ENCODE results near the gene LYPD4.

Gene LYPD4

DNA sequence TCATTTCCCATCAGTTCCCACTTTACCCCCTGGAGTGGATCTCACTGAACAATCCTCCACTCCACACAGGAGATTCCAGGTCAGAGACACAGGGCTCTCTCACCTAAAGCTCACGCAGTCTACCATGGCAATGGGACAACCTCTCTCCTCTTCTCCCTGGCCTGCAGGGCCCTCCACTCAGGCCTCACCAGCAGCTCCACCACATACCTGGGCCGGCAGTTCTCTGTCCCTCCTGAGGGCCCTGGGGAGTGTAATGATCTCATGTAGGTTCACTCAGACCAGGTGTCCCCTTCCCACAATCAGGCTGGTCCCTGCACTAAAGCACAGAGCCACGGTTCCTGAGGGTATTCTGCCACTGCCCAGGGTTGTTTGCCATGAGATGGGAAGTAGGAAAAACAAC is 32.5 kb downstream of the LYPD4 start:
- Mint-ChIP-seq H3K4me3 (no peak overlapping the region), H3K27ac (no peak overlapping the region), H3K36me3 (ENCODE audit: low read depth) (no peaks in the 10 kb centered on the region), H3K9me3 (no peaks in the 10 kb centered on the region), H3K27me3 (ENCODE audit: low read depth) (no peaks in the 10 kb centered on the region), H3K4me1 (ENCODE audit: low read depth) (peaks cover 2% of the 10 kb centered on the region)
- no peak for DNase-seq (ENCODE audit: low spot score)

DNA sequence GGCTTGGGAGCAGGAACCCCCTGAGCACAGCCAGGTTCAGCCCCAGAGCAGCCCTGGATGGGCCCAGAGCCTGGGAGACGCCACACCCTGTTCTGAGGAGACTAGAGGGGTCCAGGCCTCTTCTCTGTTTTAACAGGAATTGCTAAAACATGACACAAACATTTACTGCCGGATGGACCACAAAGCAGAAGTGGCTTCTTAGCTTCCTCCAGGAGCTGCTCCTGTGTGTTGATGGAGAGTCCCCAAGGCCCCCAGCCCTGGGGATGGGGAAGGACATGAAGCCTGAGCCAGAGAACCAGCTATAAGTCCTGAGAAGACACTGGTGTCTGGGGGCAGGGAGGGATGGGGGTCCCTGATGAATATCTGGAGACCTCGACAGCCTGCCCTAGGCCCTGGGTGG is 33.4 kb downstream of the LYPD4 start:
- Mint-ChIP-seq H3K4me1 (ENCODE audit: low read depth) (peaks cover 2% of the 10 kb centered on the region), H3K9me3 (no peaks in the 10 kb centered on the region), H3K27ac (no peak overlapping the region), H3K27me3 (ENCODE audit: low read depth) (no peaks in the 10 kb centered on the region), H3K36me3 (ENCODE audit: low read depth) (no peaks in the 10 kb centered on the region), H3K4me3 (no peak overlapping the region)
- DNase-seq (ENCODE audit: low spot score), result no peak

DNA sequence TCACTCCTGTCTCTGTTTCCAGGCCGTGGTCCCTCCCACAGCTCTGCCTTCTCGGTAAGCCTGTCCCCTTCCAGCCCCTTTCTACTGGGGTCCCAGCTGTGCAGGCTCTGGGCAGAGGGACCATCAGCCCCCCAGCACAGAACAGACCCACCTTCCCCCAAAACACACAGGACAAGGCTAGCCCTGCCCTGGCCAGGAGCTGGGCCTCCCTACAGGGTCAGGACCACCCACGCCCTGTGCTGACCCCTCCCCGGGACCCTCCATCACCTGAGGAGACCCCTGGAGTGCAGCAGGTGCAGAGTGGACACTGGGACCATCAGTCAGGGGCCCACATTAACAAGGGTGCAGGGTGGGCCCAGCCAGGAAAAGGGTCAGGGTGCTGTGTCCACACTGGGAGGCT is 34.2 kb downstream of the LYPD4 start:
- Mint-ChIP-seq H3K4me1 (ENCODE audit: low read depth) (peaks cover 2% of the 10 kb centered on the region), H3K4me3 (no peak overlapping the region), H3K9me3 (no peaks in the 10 kb centered on the region), H3K27me3 (ENCODE audit: low read depth) (no peaks in the 10 kb centered on the region), H3K27ac (no peak overlapping the region), H3K36me3 (ENCODE audit: low read depth) (no peaks in the 10 kb centered on the region)
- DNase-seq (ENCODE audit: low spot score), result no peak

DNA sequence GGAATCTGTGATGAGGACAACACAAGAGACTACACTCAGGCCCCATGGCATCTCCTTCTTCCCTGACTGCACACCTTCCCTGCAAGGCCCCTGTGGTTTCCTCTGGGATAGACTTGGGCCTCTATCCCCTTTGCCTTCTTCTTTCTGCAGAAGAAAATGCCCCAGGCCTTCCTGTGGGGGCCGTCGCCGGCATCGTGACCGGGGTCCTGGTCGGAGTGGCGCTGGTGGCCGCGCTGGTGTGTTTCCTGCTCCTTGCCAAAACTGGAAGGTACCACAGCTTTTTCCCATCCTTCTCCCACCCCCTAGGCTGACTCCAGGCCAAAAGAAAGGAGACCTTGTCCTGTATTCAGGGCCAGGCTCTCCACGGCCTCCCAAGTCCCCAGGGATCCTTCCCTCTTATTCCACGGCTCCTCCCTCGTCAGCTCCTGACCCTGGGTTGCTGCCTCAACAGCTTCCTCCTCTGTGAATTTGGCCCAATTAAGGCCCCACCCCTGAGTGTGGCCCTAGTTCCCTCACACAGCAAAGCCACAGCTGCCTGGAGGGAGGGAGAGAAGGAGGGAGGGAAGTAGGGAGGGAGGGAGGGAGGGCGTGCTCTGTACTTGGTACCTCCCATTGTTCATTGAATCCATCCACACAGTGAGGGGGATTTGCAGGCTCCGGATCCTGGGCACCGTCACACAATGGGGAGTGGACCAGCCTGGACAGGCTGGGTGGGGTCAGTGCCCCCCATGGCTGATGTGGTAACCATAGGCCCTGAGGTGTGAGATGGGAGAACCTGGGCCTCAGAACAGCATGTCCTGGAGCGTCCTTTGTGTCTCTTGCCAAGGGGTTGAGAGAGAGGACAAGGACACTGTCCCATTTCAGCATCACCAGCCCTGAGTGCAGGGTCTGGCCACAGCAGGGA is 35.6 kb downstream of the LYPD4 start:
- Mint-ChIP-seq H3K36me3 (ENCODE audit: low read depth) (no peaks in the 10 kb centered on the region), H3K4me3 (no peak overlapping the region), H3K9me3 (no peaks in the 10 kb centered on the region), H3K27me3 (ENCODE audit: low read depth) (no peaks in the 10 kb centered on the region), H3K27ac (no peak overlapping the region), H3K4me1 (ENCODE audit: low read depth) (peaks cover 7% of the 10 kb centered on the region)
- no peak for DNase-seq (ENCODE audit: low spot score)

DNA sequence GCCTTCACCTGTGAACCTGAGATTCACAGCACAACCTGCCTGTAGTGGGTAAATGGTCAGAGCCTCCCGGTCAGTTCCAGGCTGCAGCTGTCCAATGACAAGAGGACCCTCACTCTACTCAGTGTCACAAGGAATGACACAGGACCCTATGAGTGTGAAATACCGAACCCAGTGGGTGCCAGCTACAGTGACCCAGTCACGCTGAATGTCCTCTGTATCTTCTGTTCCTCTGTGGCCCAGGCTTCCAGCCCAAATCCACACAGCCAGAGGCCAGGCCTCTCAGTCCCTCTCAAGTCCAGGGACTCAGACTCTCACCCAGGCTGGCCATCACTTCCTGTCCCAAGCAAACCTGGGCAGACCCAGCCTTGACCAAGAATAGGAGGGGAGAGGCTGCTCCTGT is 37.3 kb downstream of the LYPD4 start:
- Mint-ChIP-seq H3K9me3 (no peaks in the 10 kb centered on the region), H3K36me3 (ENCODE audit: low read depth) (no peaks in the 10 kb centered on the region), H3K4me1 (ENCODE audit: low read depth) (peaks cover 7% of the 10 kb centered on the region), H3K4me3 (no peak overlapping the region), H3K27ac (no peak overlapping the region), H3K27me3 (ENCODE audit: low read depth) (no peaks in the 10 kb centered on the region)
- DNase-seq (ENCODE audit: low spot score), result no peak

DNA sequence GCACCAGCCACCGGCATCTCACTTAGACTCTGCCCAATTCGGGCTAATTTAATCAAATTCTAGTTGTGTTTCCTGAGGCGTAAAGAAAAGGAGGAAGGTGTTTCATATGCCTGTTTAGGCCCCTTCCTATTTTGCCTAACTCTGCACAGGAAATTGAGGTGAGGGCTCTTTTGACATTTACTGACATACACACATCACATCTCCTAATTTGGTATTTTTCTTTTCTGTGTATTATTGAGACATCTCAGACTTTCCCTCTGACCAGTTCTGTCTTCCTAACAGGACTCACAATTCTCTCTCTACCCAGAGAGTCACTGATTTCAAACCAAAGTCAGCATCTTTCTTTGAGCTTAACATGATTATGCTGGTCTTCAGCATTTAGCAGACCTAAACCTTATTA is 40.1 kb downstream of the LYPD4 start:
- H3K4me3 Mint-ChIP-seq, result no peak overlapping the region
- no peaks in the 10 kb centered on the region for H3K36me3 Mint-ChIP-seq (ENCODE audit: low read depth)
- no peak overlapping the region for H3K27ac Mint-ChIP-seq
- no peaks in the 10 kb centered on the region for H3K27me3 Mint-ChIP-seq (ENCODE audit: low read depth)
- no peaks in the 10 kb centered on the region for H3K9me3 Mint-ChIP-seq
- no peak for DNase-seq (ENCODE audit: low spot score)
- H3K4me1 Mint-ChIP-seq (ENCODE audit: low read depth), result peaks cover 7% of the 10 kb centered on the region

DNA sequence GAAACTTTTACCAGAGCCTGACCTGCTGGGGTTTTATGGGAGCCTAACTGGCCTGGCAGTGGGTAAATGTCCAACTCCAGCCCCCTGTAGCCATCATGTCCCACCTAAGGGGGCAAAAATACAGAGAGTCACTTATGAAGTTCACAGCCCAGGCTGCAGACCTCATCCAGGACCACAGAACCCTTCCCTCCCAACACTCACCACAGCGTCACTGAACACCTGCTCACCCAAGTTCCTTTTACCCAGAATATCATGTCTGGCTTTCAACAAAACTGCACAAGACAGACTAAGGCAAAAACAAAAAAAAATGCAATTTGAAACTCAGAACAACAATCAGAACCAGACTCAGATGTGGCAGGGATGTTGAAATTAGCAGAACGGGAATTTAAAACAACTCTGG is 41.7 kb downstream of the LYPD4 start:
- Mint-ChIP-seq H3K9me3 (no peaks in the 10 kb centered on the region), H3K4me3 (no peak overlapping the region), H3K36me3 (ENCODE audit: low read depth) (no peaks in the 10 kb centered on the region), H3K27ac (no peak overlapping the region), H3K27me3 (ENCODE audit: low read depth) (no peaks in the 10 kb centered on the region), H3K4me1 (ENCODE audit: low read depth) (peaks cover 7% of the 10 kb centered on the region)
- no peak for DNase-seq (ENCODE audit: low spot score)

DNA sequence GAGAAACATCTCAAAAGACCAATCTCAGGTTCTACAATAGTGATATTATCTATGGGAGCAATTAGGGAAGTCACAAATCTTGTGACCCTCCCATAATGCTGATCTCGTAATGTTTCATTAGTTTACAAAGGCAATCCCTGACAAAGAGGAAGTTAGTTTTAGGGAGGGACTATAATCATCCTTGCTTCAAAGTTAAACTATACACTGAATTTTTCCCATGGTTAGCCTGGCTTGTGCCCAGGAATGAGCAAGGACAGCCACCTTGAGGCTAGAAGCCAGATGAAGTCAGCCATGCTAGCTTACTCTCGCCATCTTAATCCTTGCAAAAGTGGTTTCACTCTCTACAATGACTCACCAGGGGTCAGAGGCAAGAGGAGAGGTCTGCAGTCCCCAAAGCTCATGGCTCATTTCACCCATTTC is 42.7 kb downstream of the LYPD4 start:
- peaks cover 2% of the 10 kb centered on the region for H3K27me3 Mint-ChIP-seq (ENCODE audit: low read depth)
- no peaks in the 10 kb centered on the region for H3K36me3 Mint-ChIP-seq (ENCODE audit: low read depth)
- DNase-seq (ENCODE audit: low spot score), result no peak
- no peaks in the 10 kb centered on the region for H3K9me3 Mint-ChIP-seq
- no peak overlapping the region for H3K27ac Mint-ChIP-seq
- H3K4me1 Mint-ChIP-seq (ENCODE audit: low read depth), result peaks cover 7% of the 10 kb centered on the region
- no peak overlapping the region for H3K4me3 Mint-ChIP-seq

DNA sequence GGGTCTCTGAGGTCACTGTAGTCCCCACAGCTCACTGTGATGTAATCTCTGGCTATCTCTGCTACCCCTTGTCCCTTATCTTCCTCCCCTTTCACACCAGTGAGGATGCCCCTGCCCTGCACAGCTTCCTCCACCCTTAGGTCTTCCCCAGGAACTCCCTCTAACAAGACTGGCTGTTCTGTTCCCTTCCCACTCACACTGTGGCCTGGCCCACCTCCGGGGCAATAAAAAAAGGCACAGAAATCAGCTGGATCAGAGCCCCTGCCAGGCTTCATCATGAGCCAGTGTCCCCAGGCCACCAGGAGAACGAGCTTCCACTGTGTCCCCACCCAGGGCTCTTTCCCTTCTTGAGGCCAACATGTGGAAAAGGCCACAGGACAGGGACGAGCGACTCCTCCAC is 43.5 kb downstream of the LYPD4 start:
- Mint-ChIP-seq H3K27ac (no peak overlapping the region), H3K9me3 (no peaks in the 10 kb centered on the region), H3K27me3 (ENCODE audit: low read depth) (peaks cover 6% of the 10 kb centered on the region), H3K4me3 (no peak overlapping the region), H3K4me1 (ENCODE audit: low read depth) (peaks cover 7% of the 10 kb centered on the region), H3K36me3 (ENCODE audit: low read depth) (no peaks in the 10 kb centered on the region)
- no peak for DNase-seq (ENCODE audit: low spot score)

DNA sequence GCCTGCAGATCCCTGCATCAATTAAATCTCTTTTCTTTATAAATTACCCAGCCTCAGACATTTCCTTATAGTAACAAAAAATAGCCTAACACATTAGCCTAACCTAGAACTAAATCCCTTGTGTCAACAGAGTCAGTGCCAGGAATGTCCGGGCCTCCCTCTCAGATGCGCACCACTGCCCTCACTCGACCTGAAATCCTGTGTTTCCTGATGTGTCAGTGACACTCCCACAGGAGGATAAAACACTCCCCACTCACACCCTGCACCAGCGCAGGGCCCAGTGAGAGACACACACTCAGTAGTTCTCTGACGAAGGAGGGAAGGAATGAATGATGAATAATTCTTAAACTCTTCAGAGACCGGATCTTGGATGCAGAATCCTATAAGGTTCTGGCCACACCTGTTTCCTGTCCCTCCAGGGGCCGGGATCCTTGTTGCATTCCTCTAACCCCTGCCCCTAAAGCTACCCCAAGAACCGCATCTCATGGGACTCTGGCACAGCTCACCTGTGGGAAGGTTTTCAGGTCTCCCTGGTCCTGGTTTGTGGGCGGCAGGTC is 45.0 kb downstream of the LYPD4 start:
- Mint-ChIP-seq H3K27ac (no peak overlapping the region), H3K36me3 (ENCODE audit: low read depth) (no peaks in the 10 kb centered on the region), H3K4me3 (no peak overlapping the region), H3K27me3 (ENCODE audit: low read depth) (peaks cover 12% of the 10 kb centered on the region), H3K4me1 (ENCODE audit: low read depth) (peaks cover 6% of the 10 kb centered on the region), H3K9me3 (no peaks in the 10 kb centered on the region)
- DNase-seq (ENCODE audit: low spot score), result no peak

DNA sequence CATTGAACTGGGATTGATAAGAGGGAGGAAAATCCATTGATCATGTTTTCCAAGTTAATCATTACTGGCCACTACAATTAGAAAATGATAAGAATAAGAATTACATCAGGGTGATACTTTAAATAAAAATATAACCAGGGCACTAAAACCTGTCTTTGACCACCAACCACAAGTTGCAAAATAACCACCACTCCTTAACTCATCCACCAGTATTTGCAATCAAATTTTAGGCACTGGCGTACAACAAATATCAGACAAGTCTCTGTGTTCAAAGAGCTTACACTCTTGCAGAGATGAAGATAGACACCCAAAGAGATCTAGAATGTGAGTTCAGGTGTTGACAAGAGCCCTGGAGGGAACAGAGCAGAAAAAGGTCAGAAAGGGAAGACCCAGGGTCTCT is 47.6 kb downstream of the LYPD4 start:
- Mint-ChIP-seq H3K4me3 (no peak overlapping the region), H3K27me3 (ENCODE audit: low read depth) (peaks cover 28% of the 10 kb centered on the region), H3K4me1 (ENCODE audit: low read depth) (peaks cover 5% of the 10 kb centered on the region), H3K9me3 (no peaks in the 10 kb centered on the region), H3K27ac (no peak overlapping the region), H3K36me3 (ENCODE audit: low read depth) (no peaks in the 10 kb centered on the region)
- no peak for DNase-seq (ENCODE audit: low spot score)

DNA sequence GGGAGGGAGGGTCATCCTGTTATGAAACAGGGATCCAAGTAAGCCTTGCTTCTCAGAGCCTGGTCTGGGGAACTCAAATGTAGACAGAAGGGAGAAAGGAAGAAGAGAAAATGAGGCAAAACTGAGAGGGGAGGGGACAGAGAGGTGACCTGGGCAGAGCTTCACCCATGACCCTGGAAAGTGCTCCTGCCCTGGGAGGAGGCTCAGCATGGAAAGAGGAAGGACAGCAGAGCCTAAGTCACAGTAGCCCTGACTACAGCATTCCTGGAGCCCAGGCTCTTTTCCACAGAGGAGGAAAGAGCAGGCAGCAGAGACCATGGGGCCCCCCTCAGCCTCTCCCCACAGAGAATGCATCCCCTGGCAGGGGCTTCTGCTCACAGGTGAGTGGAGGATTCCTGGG is 48.1 kb downstream of the LYPD4 start, which contains the start of gene CEACAM3:
Gene CEACAM3 (plus strand): TSS at position 226 of the 400 bp plus-strand sequence. CDS start 91 bp downstream, at position 317.
- Mint-ChIP-seq H3K9me3 (no peaks in the 10 kb centered on the region), H3K4me1 (ENCODE audit: low read depth) (peaks cover 5% of the 10 kb centered on the region), H3K4me3 (no peak within 1 kb of the TSS), H3K27ac (no peak within 1 kb of the TSS), H3K36me3 (ENCODE audit: low read depth) (no peaks in the 10 kb centered on the region), H3K27me3 (ENCODE audit: low read depth) (peaks cover 28% of the 10 kb centered on the region)
- DNase-seq (ENCODE audit: low spot score), result no peak

DNA sequence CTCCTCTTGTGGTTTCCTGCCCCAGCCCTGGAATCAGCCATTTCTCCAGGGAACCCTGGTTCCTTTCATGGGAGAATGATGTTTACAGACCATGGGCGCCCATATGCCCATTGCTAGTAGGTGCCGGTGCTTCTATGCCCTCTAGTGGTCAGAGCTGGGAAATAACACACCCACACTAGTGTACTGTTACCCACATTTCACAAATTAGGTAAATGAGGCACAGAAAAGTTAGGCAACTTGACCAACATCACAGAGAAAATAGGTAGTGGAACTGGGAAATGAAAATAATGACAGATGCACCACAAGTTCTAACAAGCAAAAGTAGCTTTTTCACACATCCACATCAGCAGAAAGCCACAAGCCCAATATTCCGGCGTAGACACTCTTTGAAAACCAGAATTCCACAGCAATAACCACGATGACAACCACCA is 49.4 kb downstream of the LYPD4 start:
- Mint-ChIP-seq H3K4me1 (ENCODE audit: low read depth) (peaks cover 5% of the 10 kb centered on the region), H3K4me3 (no peak overlapping the region), H3K27me3 (ENCODE audit: low read depth) (peaks cover 30% of the 10 kb centered on the region), H3K27ac (no peak overlapping the region), H3K36me3 (ENCODE audit: low read depth) (no peaks in the 10 kb centered on the region), H3K9me3 (no peaks in the 10 kb centered on the region)
- DNase-seq (ENCODE audit: low spot score), result peak; percentile 44

DNA sequence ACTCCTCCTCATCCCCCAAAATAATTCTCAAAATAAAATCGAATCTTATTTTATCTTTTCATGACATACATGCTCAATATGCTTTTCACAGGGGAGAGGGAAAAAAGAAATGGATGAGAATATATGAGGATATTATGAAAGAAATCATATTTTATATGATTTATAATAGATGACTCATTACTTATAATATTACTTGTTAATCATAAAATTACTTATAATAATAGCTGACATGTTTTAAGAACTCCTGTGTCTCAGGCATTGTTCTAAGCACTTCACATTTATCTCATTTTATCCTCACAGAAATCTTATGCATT is 51.1 kb downstream of the LYPD4 start:
- Mint-ChIP-seq H3K9me3 (no peaks in the 10 kb centered on the region), H3K4me3 (no peak overlapping the region), H3K4me1 (ENCODE audit: low read depth) (peaks cover 5% of the 10 kb centered on the region), H3K27me3 (ENCODE audit: low read depth) (peaks cover 30% of the 10 kb centered on the region), H3K36me3 (ENCODE audit: low read depth) (no peaks in the 10 kb centered on the region), H3K27ac (no peak overlapping the region)
- DNase-seq (ENCODE audit: low spot score), result no peak
